GM13977 (cell line): ENCODE data around the gene SNX27.

Experiments used
- DNase-seq: peaks from one replicate; pipeline ENCODE4 v3.0.0; 2012; ENCODE audit warnings: low spot score
- in situ Hi-C: fragments of 300-500 bp; cut with MboI; formaldehyde crosslinking; loops from one replicate; pipeline ENCODE4 v1.12.0; 2022; ENCODE audit warnings: low sequenced_read_pairs, low pct_unique_long_range_greater_than_20kb, mixed read lengths, inconsistent platforms; ENCODE audit not compliant: unreplicated experiment
- TF ChIP-seq, protein P1 (sequence below): IDR thresholded peaks from 2 replicates; pipeline ENCODE4 v1.5.1; 2012; ENCODE audit warnings: mild to moderate bottlenecking, control low read depth; ENCODE audit not compliant: insufficient read depth; ENCODE audit errors: extremely low read depth, missing control alignments

The SNX27 gene

DNA sequence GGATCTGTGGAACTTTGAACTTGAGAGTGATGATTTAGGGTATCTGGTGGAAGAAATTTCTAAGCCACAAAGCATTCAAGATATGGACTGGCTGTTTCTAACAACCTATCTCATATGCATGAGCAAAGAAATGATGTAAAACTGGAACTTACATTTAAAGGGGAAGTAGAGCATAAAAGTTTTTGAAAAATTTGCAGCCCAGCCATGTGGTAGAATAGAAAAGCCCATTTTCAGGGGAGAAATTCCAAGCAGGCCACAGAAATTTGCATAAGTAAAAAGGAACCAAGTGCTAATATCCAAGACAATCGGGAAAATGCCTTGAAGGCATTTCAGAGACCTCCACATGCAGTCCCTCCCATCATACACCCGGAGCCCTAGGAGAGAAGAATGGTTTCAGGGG is 125.2 kb downstream of the SNX27 start:
- TF ChIP-seq, protein P1, sequence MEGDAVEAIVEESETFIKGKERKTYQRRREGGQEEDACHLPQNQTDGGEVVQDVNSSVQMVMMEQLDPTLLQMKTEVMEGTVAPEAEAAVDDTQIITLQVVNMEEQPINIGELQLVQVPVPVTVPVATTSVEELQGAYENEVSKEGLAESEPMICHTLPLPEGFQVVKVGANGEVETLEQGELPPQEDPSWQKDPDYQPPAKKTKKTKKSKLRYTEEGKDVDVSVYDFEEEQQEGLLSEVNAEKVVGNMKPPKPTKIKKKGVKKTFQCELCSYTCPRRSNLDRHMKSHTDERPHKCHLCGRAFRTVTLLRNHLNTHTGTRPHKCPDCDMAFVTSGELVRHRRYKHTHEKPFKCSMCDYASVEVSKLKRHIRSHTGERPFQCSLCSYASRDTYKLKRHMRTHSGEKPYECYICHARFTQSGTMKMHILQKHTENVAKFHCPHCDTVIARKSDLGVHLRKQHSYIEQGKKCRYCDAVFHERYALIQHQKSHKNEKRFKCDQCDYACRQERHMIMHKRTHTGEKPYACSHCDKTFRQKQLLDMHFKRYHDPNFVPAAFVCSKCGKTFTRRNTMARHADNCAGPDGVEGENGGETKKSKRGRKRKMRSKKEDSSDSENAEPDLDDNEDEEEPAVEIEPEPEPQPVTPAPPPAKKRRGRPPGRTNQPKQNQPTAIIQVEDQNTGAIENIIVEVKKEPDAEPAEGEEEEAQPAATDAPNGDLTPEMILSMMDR, result no peak
- in situ Hi-C loops, result loop anchor here (10.0 kb wide), 1 partner anchor 142 kb away; no protein-coding TSS in a partner anchor
- no peak for DNase-seq

DNA sequence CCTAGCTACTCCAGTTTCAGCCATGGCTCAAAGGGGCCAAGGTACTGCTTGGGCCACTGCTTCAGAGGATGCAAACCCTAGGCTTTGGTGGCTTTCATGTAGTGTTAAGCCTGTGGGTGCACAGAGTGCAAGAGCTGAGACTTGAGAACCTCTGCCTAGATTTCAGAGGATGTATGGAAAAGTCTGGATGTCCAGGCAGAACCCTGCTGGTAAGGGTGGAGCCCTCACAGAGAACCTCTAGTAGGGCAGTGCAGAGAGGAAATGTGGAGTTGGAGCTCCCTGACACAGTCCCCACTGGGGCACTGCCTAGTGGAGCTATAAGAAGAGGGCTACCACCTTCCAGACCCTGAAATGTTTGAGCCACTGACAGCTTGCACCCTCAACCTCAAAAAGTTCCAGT is 125.6 kb downstream of the SNX27 start:
- no peak for DNase-seq
- in situ Hi-C loops, result loop anchor here (10.0 kb wide), 1 partner anchor 143 kb away; no protein-coding TSS in a partner anchor
- TF ChIP-seq, protein P1, result no peak

DNA sequence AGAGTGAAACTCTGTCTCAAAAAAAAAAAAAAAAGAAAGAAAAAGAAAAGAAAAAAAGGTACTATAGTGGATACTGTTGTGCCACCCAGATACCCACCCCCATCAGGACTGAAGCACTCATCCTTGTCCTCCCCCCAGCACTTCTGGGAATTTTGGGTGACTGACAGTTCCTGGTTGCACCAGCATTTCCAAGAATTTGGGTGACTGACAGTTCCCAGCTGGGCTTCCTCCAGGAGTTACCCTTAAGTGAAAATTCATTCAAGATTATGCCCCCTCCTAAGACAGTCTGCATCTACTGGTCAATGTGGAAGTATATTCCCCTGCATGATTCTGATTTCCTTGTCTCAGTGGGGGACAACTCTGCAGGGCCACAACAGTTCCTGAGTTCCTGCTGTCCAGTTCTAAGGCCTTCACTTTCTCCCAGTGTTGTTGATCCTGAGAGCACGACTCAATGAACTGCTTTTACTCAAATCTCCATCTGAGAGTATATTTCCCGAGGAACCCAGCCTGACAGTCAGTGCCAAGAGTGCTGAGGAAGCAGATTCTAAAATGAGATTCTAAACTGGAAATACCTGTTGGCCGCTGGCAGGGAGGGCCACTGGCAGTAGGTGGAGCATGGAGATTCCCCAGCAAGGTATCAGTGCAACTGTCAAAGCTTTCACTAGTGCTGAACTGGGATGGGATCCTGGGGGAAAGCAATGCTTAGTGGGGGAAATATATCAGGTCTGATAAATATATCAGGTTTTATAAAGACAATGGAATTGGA is 127.9 kb downstream of the SNX27 start:
- in situ Hi-C loops, result loop anchor here (10.0 kb wide), 1 partner anchor 145 kb away; no protein-coding TSS in a partner anchor

DNA sequence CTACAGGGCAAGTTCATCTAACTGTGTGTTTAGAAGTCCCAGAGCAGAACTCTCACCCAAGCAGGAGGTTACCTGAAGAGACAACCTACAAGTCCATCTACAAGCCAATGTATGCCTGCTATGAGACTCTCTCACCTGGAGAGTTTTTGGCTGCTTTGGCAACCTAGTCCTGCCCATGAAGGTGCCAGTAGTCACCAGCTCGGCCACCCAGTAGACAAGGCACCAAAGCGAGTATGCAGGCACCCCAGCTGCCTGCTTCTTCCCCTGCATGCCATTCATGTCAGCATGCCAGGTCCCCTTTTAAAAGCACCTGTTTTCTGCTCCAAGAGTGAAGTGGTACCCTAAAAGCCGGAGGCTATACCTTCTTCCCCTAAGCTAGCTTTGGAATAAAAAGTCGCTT is 129.7 kb downstream of the SNX27 start:
- TF ChIP-seq, protein P1, result no peak
- DNase-seq, result no peak
- in situ Hi-C loops, result no loop called here

More for the DNA sequence above, 127.9 kb downstream of the SNX27 start:
- TF ChIP-seq, protein P1, result no peak
- DNase-seq, result no peak
